Gastrocnemius medialis (tissue), 4 donors: ENCODE measurements around the gene AK8.

Experiments
- POLR2A ChIP-seq, 2 donors: fragments of 450-650 bp; IDR thresholded peaks; one replicate each; pipeline ENCODE4 v1.6.1; 2017; ENCODE audit warnings: antibody characterized with exemption in 2 of 2, mild to moderate bottlenecking in 2 of 2, moderate library complexity in 2 of 2
- TF ChIP-seq, protein P1 (sequence below), 5 experiments: fragments of 450-650 bp in 3 of 5; fragments of 200-600 bp in 2 of 5; sonication (generic) in 2 of 5; IDR thresholded peaks in 4 of 5; conservative IDR thresholded peaks in 1 of 5; 1 replicate in 4 of 5; 2 replicates in 1 of 5; pipeline ENCODE4 v1.5.1; 2016 to 2019; ENCODE audit warnings: antibody characterized with exemption in 5 of 5, mild to moderate bottlenecking in 3 of 5, moderate library complexity in 3 of 5

DNA sequence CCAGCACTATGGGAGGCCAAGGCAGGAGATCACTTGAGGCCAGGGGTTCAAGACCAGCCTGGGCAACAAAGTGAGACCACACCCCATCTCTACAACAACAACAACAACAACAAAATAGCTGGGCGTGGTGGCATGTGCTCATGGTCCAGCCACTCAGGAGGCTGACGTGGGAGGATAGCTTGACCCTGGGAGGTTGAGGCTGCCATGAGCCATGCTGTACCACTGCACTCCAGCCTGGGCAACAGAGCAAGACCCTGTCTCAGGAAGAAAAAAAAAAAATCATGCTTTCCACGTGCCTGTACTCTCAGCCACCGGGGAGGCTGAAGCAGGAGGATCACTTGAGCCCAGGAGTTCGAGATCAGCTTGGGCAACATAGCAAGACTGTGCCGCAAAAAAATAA lies 36.8 kb upstream of the AK8 start:
- TF ChIP-seq, protein P1, sequence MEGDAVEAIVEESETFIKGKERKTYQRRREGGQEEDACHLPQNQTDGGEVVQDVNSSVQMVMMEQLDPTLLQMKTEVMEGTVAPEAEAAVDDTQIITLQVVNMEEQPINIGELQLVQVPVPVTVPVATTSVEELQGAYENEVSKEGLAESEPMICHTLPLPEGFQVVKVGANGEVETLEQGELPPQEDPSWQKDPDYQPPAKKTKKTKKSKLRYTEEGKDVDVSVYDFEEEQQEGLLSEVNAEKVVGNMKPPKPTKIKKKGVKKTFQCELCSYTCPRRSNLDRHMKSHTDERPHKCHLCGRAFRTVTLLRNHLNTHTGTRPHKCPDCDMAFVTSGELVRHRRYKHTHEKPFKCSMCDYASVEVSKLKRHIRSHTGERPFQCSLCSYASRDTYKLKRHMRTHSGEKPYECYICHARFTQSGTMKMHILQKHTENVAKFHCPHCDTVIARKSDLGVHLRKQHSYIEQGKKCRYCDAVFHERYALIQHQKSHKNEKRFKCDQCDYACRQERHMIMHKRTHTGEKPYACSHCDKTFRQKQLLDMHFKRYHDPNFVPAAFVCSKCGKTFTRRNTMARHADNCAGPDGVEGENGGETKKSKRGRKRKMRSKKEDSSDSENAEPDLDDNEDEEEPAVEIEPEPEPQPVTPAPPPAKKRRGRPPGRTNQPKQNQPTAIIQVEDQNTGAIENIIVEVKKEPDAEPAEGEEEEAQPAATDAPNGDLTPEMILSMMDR (IDR thresholded peaks at IDR 0.05 in 4 of 5, conservative IDR thresholded peaks at IDR 0.05 in 1 of 5): no peak
- TF ChIP-seq POLR2A (IDR thresholded peaks at IDR 0.05): no peak
